ENCODE data around the gene XYLB. TPM values are rescaled to one million over a fixed set of nuclear protein-coding genes. Genes with fewer than 3 reads are reported as not detected.

Gene XYLB
- total RNA-seq, 2 experiments from 2014 or later, result 2.5 to 2.8 TPM

DNA sequence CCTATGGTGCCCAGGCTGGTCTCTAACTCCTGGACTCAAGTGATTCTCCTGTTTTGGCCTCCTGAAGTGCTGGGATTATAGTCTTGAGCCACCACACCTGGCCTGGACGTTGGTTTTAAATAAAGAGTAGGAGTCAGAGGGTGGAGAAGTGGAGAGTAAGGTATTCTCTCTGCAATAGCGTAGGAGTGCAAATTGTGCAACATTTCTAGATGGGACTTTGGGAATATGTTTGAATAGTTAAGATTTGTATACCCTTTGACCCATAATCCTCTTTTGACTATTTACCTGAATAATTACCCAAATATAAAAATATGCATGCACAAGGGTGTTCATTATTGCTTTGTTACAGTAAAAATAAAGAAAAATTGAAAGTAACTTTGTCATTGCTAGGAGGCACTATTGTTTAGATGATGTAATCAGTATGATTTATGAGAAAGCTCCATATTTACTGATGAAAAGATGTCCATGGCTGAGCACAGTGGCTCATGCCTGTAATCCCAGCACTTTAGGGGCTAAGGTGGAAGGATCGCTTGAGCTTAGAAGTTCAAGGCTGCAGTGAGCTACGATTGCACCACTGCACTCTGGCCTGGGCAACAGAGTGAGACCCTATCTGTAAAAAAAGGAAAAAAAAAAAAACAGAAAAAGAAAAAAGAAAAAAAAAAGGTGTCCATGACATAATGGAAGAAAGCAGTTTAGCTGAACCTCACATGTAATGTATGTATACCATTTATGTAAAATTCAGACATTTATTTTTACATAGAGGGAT, 15.1 kb upstream of the XYLB start:
- DNase-seq, result no peak
- H3K4me1 Mint-ChIP-seq (ENCODE audit: low read depth), result no peaks in the 10 kb centered on the region
- H3K27ac Mint-ChIP-seq, result no peak overlapping the region
- intact Hi-C loops (cut with micrococcal nuclease), result no loop called here
- no peaks in the 10 kb centered on the region for H3K27me3 Mint-ChIP-seq (ENCODE audit: low read depth)
- H3K4me3 Mint-ChIP-seq, result no peak overlapping the region
- H3K36me3 Mint-ChIP-seq (ENCODE audit: low read depth), result no peaks in the 10 kb centered on the region
- H3K9me3 Mint-ChIP-seq, result no peaks in the 10 kb centered on the region
- CTCF ChIA-PET, result interaction anchor here (1.3 kb wide), 1 partner anchor 30 kb away, joined by 6 read pairs; no protein-coding TSS in a partner anchor

DNA sequence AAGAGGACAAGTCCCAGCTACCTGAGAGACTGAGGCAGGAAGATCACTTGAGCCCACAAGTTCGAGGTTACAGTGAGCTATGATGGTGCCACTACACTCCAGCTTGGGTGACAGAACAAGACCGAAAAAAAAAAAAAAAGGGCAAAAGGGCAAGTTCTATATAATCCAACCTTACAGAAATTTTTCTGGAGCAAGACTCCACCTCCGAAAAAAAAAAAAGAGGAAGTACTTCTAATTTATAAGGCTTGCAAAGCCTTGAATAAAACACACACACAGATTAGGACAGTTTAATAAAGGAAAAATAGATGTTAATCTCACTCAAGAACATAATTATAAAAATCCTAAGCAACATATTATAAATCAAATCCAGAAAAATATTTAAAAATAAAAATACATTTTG, 14.4 kb upstream of the XYLB start:
- CTCF ChIA-PET, result no interaction called here
- no peak for DNase-seq
- H3K4me1 Mint-ChIP-seq (ENCODE audit: low read depth), result no peaks in the 10 kb centered on the region
- H3K27ac Mint-ChIP-seq, result no peak overlapping the region
- H3K4me3 Mint-ChIP-seq, result no peak overlapping the region
- no peaks in the 10 kb centered on the region for H3K36me3 Mint-ChIP-seq (ENCODE audit: low read depth)
- no peaks in the 10 kb centered on the region for H3K9me3 Mint-ChIP-seq
- no peaks in the 10 kb centered on the region for H3K27me3 Mint-ChIP-seq (ENCODE audit: low read depth)
- intact Hi-C loops (cut with micrococcal nuclease), result no loop called here

DNA sequence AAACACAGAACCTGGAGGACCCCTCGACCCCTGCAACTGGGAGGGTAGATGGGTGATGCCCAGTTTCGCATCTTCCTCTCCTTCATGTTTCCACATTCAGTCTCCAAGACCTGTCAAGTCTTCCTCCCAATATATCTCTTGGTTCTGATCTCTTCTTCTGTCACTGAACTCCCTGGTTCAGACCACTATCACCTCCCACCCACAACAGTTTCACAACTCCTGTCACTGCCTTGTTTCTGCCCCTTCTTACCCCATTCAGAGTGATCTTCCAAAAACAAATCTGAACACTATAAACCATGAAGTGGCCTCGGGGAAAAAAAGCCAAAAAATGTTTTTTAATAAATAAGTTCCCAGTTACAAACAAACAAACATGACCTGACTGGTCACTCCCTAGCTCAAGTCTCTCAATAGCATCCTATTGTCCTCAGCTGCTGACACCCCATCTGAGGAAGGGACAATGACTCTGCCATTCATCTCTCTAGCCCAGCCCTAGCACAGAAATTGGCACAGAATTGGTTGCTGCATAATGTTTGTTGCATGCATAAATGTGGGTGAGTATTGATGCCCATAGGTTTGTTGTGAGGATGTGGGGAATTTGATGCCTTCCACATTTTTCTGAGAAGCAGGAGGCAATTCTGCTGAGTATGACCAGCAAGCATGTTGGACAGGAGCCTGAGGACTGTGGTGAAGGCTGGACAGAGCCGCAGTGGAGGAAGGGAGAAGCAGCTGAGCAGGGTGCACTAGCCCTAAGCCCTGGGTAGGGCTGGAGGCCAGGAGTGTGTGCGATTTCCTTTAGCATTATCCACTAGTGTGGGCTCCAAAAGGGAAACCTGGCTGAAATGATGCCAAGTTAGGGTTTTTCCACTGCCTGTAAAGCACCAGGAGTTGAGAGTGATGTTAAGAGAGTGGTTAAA, 12.2 kb upstream of the XYLB start:
- no peak overlapping the region for H3K4me3 Mint-ChIP-seq
- intact Hi-C loops (cut with micrococcal nuclease), result no loop called here
- CTCF ChIA-PET, result interaction anchor here (1.3 to 3.6 kb wide), 3 partner anchors 12 to 38 kb away, joined by 4 to 15 read pairs (median 8); partner anchors contain the start of gene XYLB
- H3K27me3 Mint-ChIP-seq (ENCODE audit: low read depth), result no peaks in the 10 kb centered on the region
- no peaks in the 10 kb centered on the region for H3K36me3 Mint-ChIP-seq (ENCODE audit: low read depth)
- no peaks in the 10 kb centered on the region for H3K4me1 Mint-ChIP-seq (ENCODE audit: low read depth)
- DNase-seq, result no peak
- H3K27ac Mint-ChIP-seq, result no peak overlapping the region
- H3K9me3 Mint-ChIP-seq, result no peaks in the 10 kb centered on the region

DNA sequence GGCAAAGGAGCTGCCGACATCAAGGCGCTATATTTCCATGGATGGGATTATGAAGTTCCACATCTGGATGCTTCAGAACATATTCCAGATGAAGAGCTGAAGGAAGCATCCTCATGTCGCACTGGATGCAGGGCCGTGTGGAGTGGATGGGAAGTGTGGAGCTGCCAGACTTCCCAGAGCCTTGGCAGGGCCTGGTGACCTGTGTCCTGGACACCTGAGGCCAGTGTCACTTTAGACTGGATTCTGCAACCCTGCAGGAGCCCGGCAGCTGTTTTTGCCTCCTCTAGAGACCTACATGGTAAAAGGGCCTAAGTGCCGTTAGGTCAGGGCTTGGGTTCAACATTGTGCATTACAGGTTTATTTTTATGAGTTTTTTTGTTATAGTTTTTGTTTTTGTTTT, 11.3 kb upstream of the XYLB start:
- H3K9me3 Mint-ChIP-seq, result no peaks in the 10 kb centered on the region
- H3K4me3 Mint-ChIP-seq, result no peak overlapping the region
- H3K27ac Mint-ChIP-seq, result no peak overlapping the region
- H3K4me1 Mint-ChIP-seq (ENCODE audit: low read depth), result no peaks in the 10 kb centered on the region
- intact Hi-C loops (cut with micrococcal nuclease), result no loop called here
- H3K27me3 Mint-ChIP-seq (ENCODE audit: low read depth), result no peaks in the 10 kb centered on the region
- CTCF ChIA-PET, result interaction anchor here (3.6 kb wide), 1 partner anchor 11 kb away, joined by 15 read pairs; the partner anchor contains the start of gene XYLB
- DNase-seq, result no peak
- H3K36me3 Mint-ChIP-seq (ENCODE audit: low read depth), result no peaks in the 10 kb centered on the region

DNA sequence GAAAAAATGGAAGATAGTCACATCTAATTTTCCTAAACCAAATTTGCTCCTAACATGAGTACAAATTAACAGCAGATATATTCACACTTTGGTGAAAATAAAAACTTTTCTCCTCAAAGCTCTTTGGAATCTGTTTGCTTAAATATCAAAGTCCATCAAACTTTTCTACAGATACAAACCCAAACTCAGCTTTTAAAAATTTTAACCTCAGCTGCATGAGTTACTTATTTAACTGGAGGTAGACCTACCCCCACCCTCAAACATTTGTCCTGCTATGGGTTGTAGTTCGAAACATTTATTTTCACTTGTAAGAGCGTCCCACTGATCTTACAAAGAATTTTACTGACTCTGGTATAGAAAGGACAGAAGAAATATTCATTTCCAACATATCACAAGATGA, 8.9 kb upstream of the XYLB start:
- intact Hi-C loops (cut with micrococcal nuclease), result no loop called here
- Mint-ChIP-seq H3K27ac (no peak overlapping the region), H3K9me3 (peaks cover 1% of the 10 kb centered on the region), H3K4me3 (no peak overlapping the region), H3K27me3 (ENCODE audit: low read depth) (no peaks in the 10 kb centered on the region), H3K4me1 (ENCODE audit: low read depth) (no peaks in the 10 kb centered on the region), H3K36me3 (ENCODE audit: low read depth) (no peaks in the 10 kb centered on the region)
- CTCF ChIA-PET, result interaction anchor here (3.6 kb wide), 1 partner anchor 8 kb away, joined by 15 read pairs; the partner anchor contains the start of gene XYLB
- DNase-seq, result no peak

DNA sequence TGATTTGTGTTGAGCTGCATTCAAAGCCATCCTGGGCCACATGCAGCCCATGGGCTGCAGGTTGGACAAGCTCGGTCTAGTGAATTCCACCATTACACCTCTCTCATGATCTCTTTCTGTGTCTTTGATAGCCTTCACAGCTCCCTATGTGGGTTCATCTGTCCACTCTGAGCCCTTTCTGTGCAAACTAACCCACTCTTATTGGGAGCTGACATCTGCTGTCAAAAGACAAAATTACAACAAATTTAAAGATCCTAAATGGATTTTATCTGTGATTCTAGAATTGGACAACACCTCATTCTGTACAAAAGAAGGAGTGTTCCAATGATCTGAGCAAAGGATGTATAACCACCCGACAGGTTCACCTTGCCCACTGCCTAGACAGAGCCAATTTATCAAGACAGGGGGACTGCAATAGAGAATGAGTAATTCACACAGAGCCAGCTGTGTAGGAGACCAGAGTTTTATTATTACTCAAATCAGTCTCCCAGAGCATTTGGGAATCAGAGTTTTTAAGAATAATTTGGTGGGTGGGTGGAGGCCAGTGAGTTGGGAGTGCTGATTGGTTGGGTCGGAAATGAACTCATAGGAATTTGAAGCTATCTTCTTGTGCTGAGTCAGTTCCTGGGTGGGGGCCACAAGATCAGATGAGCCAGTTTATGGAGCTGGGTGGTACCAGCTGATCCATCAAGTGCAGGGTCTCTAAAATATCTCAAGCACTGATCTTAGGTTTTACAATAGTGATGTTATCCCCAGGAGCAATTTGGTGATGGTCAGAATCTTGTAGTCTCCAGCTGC, 2.6 kb upstream of the XYLB start:
- CTCF ChIA-PET, result interaction anchor here (0.6 to 4.0 kb wide), 6 partner anchors 9 to 1061 kb away, joined by 3 to 48 read pairs (median 3); no protein-coding TSS in a partner anchor
- peaks cover 2% of the 10 kb centered on the region for H3K27me3 Mint-ChIP-seq (ENCODE audit: low read depth)
- H3K4me1 Mint-ChIP-seq (ENCODE audit: low read depth), result peaks cover 4% of the 10 kb centered on the region
- H3K27ac Mint-ChIP-seq, result no peak overlapping the region
- intact Hi-C loops (cut with micrococcal nuclease), result no loop called here
- DNase-seq, result no peak
- H3K9me3 Mint-ChIP-seq, result peaks cover 1% of the 10 kb centered on the region
- peaks cover 1% of the 10 kb centered on the region for H3K36me3 Mint-ChIP-seq (ENCODE audit: low read depth)
- H3K4me3 Mint-ChIP-seq, result no peak overlapping the region

DNA sequence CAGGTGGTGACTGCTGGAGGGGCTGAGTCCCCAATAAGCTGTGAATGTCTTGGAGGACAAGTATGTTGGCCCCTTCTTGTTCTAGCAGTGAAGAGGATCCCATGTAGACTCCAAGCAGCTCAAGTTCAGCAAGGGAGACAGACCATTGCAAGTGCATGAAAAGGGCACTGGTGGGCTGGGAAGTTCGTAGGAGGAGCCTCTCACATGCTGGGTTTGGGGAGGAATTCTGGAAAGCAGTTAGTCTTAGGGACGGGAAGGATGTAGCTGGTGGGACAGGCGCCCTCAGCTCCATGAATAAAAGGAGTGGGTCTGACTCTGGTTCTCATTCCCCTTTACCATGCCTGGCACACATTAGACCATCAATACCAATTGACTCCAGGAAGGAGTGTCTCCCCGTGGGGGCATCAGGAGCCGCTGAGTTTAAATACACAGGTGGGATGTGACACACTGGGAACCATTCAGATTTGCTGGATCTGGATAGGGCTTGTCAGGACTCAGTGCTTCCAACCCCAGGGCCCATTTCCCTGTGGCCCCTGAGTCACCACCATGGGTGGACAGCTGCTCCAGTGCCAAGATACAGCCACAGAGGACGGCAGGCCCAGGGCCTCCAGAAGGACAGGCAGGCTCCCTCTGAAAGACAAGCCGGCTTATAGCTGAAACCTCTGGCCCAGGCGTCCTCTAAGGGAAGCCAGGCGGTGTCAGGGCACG, 552 bp upstream of the XYLB start:
- H3K4me3 Mint-ChIP-seq, result peak overlapping the region; percentile 68
- H3K27ac Mint-ChIP-seq, result no peak overlapping the region
- intact Hi-C loops (cut with micrococcal nuclease), result loop anchor here (1.0 to 5.0 kb wide), 7 partner anchors 108 to 374 kb away; partner anchors contain the start of genes EXOG and MYD88
- H3K36me3 Mint-ChIP-seq (ENCODE audit: low read depth), result peaks cover 1% of the 10 kb centered on the region
- peaks cover 2% of the 10 kb centered on the region for H3K27me3 Mint-ChIP-seq (ENCODE audit: low read depth)
- H3K9me3 Mint-ChIP-seq, result peaks cover 1% of the 10 kb centered on the region
- no peak for DNase-seq
- CTCF ChIA-PET, result interaction anchor here (0.8 to 4.0 kb wide), 30 partner anchors 9 to 372 kb away, joined by 3 to 48 read pairs (median 4); partner anchors contain the start of gene EXOG
- H3K4me1 Mint-ChIP-seq (ENCODE audit: low read depth), result peaks cover 4% of the 10 kb centered on the region

DNA sequence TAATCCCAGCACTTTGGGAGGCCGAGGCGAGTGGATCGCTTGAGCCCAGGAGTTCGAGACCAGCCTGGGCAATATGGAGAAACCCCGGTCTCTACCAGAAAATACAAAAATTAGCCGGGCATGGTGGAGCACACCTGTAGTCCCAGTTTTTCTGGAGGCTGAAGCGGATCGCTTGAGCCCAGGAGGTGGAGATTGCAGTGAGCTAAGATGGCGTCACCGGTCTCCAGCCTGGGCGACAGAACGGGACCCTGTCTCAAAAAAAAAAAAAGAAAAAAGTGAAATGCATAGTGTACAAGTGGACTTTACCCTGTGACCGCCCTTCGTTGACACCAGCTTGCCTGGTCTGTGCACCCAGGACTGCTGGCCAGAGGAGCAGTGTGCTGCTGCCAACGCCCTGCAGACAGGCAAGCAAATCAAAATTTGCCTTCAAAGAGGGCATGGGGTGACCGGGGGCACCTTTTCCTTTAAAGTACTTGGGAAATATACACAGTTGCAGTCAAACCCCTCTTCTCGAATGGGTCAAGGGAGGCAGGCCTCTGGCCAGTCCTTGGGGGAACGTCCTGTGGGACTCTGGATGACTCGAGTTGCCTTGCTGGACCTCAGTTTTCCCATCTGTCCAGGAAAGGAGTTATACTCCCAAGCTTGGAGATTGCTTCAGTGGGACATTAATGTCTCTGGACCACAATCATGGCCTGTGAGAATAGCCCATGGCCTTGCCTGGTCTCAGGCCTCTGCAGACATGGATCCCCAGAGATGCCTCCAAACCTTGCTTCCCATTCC, 1.0 kb downstream of the XYLB start:
- peaks cover 4% of the 10 kb centered on the region for H3K4me1 Mint-ChIP-seq (ENCODE audit: low read depth)
- peaks cover 2% of the 10 kb centered on the region for H3K27me3 Mint-ChIP-seq (ENCODE audit: low read depth)
- no peaks in the 10 kb centered on the region for H3K9me3 Mint-ChIP-seq
- no peak overlapping the region for H3K27ac Mint-ChIP-seq
- peak overlapping the region; percentile 72 for H3K4me3 Mint-ChIP-seq
- intact Hi-C loops (cut with micrococcal nuclease), result loop anchor here (2.0 to 5.0 kb wide), 3 partner anchors 150 to 375 kb away; partner anchors contain the start of gene EXOG
- H3K36me3 Mint-ChIP-seq (ENCODE audit: low read depth), result peaks cover 5% of the 10 kb centered on the region
- CTCF ChIA-PET, result interaction anchor here (1.1 to 4.0 kb wide), 10 partner anchors 8 to 300 kb away, joined by 3 to 48 read pairs (median 6); partner anchors contain the start of gene EXOG
- no peak for DNase-seq

DNA sequence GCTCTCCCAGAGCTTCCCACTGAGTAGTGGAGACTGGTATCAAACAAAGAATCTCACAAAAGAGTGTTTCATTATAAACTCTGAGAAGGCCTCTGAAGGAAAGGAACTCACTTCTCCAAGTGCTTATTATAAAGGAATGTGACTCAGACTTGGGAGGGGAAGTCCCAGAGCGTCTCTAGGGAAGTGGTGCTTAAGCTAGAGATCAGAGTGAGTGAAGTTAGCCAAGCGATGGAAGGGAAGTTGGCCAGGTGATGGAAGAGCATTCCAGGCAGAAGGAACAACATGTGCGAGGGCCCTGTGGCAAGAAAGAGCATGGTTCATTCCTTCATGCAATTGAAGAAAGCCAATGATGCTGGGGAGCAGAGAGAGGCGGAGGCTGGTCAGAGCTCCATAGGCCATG, 2.3 kb downstream of the XYLB start:
- H3K27me3 Mint-ChIP-seq (ENCODE audit: low read depth), result peaks cover 2% of the 10 kb centered on the region
- CTCF ChIA-PET, result interaction anchor here (0.7 to 1.2 kb wide), 3 partner anchors 131 to 148 kb away, joined by 3 to 5 read pairs (median 4); partner anchors contain the start of gene EXOG
- peak; percentile 20 for DNase-seq
- no peak overlapping the region for H3K27ac Mint-ChIP-seq
- H3K4me3 Mint-ChIP-seq, result no peak overlapping the region
- intact Hi-C loops (cut with micrococcal nuclease), result loop anchor here (5.0 kb wide), 2 partner anchors 148 to 377 kb away; partner anchors contain the start of gene EXOG
- peaks cover 4% of the 10 kb centered on the region for H3K4me1 Mint-ChIP-seq (ENCODE audit: low read depth)
- H3K36me3 Mint-ChIP-seq (ENCODE audit: low read depth), result peaks cover 5% of the 10 kb centered on the region
- H3K9me3 Mint-ChIP-seq, result no peaks in the 10 kb centered on the region

DNA sequence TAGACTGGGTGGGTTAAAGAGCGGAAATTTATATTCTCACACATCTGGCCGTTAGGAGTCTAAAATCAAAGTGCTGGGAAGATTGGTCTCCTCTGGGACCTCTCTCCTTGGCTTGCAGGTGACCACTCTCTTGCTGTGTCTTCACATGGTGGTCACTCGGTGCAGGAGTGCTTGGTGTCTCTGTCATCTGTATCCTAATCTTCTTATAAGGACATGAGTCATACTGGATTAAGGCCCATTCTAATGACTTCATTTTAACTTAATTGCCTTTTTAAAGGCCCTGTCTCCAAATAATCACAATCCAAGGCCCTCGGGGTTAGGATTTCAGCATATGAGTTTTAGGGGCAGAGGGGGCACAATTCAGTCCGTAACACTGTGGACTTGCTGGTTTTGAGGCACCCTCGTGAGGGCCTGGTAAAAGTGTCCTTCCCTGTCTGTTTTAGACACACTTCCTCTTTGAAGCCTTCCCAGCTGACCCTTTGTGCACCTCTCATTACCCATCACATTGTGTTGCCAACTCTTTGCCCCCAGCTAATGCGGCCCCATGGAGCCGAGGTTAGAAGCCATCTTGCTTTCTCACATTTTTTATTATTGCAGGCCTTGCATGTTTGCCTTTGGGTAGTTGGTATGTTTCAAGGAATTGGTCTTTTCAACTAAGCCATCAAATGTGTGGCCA, 3.2 kb downstream of the XYLB start:
- H3K4me1 Mint-ChIP-seq (ENCODE audit: low read depth), result peaks cover 4% of the 10 kb centered on the region
- no peak overlapping the region for H3K27ac Mint-ChIP-seq
- H3K36me3 Mint-ChIP-seq (ENCODE audit: low read depth), result peaks cover 5% of the 10 kb centered on the region
- intact Hi-C loops (cut with micrococcal nuclease), result loop anchor here (5.0 kb wide), 2 partner anchors 147 to 378 kb away; partner anchors contain the start of gene EXOG
- no peaks in the 10 kb centered on the region for H3K9me3 Mint-ChIP-seq
- no peaks in the 10 kb centered on the region for H3K27me3 Mint-ChIP-seq (ENCODE audit: low read depth)
- DNase-seq, result no peak
- CTCF ChIA-PET, result interaction anchor here (0.7 to 1.2 kb wide), 2 partner anchors 131 to 145 kb away, joined by 3 to 4 read pairs; no protein-coding TSS in a partner anchor
- H3K4me3 Mint-ChIP-seq, result no peak overlapping the region
